Anterior cingulate cortex (tissue), 58 donors: ENCODE data around the gene SH3YL1.

ENCODE experiments used
- DNase-seq, 58 donors: peaks; one replicate each; lab custom pipeline; 2025; lab: John Stamatoyannopoulos, UW

Gene SH3YL1

DNA sequence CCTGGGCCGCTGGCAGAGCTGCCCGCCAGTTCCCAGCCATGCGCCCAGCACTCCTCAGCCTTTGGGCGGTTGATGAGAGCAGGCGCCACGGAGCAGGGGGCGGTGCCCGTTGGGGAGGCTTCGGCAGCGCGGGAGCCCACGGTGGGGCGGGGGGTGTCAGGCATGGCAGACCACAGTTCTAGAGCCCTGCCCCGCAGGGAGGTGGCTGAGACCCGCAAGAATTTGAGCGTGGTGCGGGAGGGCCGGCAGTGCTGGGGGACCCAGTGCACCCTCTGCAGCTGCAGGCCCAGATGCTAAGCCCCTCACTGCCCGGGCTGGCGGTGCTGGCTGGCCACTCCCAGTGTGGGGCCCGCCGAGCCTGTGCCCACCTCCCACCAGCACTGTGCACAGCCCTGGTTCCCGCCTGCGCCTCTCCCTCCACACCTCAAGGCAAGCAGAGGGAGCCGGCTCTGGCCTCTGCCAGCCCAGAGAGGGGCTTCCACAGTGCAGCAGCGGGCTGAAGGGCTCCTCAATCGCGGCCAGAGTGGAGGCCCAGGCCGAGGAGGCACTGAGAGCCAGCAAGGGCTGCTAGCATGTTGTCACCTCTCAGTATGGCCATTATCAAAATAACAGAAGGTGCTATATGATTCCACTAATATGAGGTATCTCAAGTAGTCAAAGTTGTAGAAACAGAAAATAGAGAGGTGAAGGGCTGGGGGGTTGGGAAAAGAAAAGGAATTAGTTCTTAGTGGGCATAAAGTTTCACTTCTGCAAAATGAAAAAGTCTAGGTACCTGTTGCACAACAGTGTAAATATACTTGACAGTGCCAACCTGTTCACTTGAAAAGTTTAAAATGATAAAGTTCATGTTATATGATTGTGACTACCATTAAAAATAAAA, 72.3 kb downstream of the SH3YL1 start:
- no peak for DNase-seq

DNA sequence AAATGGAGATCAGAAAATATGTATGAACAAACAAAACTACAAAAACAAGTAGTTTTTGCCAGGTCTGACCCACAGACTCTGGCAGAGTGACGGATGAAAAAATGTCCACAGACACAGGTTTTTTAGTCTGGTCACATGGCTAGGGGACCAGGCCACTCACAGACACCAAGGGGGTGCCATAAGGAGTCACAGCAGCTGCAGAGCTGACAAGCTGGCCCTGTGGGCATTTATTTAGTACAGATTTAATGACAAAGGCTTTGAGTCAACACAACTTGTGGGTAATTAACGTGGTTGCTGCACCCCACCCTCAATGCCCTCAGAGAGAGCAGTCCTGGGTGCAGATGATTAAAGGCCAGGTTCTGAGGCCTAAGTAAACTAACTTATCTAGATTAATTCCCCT, 76.0 kb downstream of the SH3YL1 start:
- no peak for DNase-seq

DNA sequence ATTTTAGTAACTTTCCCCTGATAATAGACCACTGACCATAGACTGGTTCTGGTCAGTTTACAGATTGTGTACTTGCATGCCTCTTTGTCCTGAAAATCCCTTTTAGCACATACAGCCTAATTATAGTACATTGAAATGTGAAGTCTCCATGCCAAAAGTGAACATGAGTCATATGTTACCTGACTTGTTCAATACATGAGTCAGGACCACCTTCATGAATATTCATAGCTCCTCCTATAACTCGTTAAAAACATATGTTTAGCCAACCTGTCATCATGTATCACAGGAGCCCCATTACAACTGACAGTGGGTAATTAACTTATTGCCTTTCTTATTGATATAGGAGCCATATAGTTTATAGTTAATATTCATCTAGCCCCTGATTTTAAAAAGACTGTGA, 78.6 kb downstream of the SH3YL1 start:
- no peak for DNase-seq

DNA sequence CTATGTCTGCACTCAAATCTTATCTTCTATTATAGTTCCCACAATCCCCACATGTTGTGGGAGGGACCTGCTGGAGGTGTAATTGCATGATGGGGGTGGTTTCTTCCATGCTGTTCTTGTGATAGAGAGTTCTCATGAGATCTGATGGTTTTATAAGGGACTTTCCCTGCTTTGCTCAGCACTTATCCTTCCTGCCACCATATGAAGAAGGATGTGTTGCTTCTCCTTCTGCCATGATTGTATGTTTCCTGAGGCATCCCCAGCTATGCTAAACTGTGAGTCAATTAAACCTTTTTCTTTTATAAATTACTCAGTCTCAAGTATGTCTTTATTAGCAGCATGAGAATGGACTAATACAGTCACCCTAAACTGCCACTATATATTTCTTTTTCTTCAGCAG, 79.1 kb downstream of the SH3YL1 start:
- DNase-seq: no peak

DNA sequence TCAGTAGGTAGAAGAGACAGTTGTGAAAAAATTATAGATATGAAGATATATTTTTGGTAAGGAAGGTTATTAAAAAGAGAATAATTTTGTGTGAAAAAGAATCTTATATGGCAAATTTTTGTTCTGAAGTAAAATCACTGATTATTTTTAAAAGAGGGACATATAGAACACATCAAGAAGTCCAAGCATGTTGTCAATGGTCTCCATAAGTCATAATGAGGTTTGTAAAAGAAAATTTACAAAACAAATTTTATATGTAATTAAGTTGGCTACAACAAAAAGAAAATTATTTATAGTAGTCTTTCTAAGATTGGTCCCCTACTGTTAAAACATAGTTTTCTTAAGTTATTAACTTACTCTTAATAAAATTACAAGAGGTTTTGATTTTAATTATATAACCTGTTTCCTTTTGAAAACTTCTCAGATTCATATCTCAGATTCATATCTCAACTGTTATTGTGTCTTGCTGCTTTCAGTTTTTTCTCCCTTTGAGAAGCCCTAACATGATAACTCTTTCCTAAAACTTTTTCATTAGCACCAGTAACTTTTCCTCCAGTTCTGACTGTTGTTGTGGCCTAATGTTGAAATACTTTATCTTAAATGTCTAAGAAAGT, 81.2 kb downstream of the SH3YL1 start:
- DNase-seq: no peak

DNA sequence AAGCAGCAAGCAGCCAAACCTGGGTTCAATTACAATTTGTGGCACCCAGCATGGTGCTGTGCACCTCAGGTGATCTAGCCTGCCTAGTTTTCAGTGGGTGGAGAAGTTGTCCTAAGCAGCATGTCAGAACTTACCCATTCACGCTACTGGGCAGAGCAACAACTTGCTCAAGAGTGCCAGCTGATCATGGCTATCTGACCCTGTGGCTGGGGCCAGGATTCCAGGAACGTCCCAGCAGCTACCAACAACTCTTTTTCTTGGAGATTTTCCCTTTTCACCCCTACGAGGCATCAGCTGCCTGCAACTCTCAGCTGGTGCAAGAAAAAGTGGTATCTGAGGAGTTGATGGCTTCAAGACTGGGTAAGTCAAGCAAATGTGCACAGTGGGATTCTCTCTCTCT, 83.5 kb downstream of the SH3YL1 start:
- no peak for DNase-seq

DNA sequence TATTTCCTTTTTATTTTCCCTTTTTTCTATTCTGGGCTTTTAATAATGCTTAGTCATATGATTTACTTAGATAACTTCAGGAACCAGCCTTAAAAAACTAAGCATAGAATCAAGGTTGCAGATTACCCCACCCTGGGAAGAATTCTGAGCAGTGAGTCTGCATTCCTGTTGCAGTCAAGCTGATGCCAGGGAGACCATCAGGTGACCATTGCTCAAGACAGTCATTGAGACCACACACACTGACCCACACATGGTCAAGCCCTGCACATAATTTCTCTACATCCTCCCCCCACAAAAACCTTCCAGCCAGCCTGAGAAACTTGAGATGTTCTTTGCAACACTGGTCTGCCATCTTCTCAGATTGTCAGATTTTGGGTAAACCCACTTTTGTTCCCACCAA, 83.9 kb downstream of the SH3YL1 start:
- DNase-seq: no peak

DNA sequence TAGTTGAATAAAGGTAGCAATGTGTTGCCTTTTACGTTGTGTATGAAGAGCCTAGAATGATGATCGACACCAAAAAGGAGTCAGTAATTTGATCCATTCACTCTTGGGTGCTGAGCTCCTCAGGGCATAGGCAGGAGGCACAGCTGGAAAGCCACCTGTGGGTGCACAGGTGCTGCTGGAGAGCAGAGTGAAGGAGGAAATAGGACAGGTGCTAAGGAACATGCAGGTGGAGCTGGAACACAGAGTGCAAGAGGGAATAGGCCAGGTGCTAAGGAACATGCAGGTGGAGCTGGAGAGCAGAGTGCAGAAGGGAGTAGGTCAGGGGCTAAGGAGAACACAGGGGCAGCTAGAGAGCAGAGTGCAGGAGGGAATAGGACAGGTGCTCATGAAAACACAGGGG, 86.1 kb downstream of the SH3YL1 start:
- DNase-seq: no peak

DNA sequence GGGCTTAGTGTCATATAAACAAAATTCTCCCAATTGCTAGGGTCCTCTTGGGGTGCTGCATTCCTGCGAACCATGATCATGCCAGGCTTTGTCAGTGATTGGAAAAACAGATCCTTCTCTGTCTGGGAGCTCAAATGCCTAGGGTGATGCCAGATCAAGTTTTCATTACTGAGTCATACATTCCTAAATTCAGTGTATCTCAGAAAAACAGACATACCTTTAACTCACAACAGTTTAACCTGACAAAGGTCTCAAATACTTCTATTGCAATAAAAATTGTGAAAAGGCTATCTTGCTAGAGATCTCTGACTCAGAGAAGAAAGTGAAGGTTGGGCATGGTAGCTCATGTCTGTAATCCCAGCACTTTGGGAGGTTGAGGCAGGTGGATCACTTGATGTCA, 86.9 kb downstream of the SH3YL1 start:
- DNase-seq: no peak

DNA sequence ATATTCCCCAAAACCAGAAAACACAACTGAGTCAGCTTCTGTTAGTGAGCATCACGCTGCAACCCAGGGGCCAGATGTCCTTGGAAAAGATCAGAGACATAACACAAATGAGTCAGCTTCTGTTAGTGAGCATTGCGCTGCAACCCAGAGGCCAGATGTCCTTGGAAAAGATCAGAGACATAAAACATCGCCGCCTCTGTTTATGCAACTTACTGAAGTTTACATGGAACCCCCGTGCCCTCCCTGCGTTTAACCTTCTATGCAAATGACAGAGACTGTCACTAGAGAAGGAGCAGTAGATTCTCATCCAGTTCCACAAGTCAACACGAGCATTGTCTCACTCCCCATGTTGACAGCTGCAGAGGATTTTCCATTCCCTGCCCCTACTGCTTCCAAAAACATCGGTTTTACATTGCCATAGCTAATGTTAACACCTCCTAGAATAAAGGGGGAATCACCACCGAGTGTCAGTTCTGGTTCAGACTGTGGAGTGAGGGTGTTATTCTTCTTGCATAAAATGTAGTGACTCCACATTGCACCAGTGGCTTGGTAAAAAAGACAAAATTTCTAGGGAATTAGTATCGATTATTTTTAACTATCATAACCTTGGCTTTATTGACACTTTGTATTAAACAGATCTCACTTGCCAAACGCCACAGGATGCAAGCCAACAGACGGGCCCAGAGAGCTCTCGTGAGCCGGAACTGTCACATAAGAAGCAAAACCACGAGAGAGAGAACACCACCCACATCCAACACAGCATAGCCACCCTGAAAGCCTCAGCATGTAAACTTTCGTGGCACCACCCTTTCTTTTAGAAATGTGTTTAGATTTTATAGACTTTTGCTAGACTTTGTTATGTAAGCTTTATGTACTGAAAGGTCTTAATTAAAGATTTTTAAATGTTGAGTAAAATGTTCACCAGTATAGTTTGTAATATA, 87.7 kb downstream of the SH3YL1 start:
- DNase-seq: no peak

DNA sequence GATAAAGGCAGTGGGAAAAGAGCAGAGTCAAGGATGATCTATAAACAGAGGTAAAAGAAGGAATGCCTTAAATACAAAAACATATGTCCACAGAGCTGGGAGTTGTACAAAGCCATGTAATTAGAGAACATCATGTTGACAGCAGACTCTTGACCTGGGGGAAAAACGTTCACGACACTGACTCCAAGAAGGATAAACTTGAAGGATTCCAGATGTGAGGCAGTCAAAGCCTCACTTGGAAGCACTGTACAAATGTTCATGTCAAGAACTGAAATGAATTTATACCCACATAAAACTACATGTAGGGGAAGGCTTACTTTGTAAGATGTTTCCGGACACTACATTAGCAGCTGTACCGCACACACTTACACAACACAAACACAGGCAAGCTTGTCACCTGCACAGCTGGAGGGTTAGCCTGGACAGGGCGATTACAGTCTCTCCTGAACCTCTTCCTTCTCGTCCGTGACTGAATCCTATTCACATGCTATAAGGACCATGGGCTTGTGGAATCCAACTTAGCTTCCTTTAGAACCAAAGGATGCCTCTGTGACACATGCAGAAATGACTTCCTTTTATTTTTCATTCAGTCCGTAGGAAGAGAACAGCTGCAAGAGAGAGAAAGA, 88.6 kb downstream of the SH3YL1 start:
- DNase-seq: no peak

DNA sequence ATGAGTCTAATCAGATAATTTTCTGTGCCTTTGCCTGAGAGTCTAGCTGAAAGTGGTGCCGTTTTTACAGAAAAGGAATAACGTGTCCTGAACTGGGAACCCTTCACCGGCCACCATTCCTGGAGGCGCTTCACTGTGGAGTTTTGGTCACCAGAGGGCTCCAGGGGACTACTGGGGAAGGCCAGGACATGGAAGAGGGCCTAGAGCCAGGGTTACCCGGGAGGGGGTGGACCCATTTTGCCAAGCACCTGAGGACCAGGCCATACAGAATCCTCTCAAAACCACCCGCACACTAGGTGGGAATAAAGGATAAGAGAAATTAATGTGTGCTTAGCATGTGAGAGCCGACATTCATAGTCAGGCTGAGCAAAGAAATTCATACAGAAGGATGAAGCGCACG, 91.7 kb downstream of the SH3YL1 start:
- peak in 32 of 58 donors; percentile 3 to 66 (median 28) for DNase-seq

DNA sequence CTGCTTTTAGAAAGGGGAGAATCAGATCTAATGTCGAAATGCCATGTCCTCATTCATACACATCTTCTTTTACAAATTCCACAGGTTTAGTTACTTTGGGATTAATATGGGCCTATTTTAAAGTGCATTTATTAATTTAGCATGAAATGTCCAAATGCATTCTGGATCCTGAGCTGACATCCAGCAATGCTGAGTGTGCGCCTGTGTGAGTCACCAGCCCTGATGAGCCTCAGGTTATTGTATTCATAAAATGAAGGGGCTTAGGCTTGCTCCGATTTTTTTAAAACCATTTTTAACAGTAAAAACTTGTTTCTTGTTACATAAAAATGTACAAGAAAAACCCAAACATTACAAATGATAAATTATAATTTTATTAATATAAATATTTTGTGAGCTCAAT, 94.1 kb downstream of the SH3YL1 start:
- DNase-seq: no peak
